Measurements from ENCODE around the gene OR2G3. TPM values are rescaled to one million over a fixed set of nuclear protein-coding genes. Genes with fewer than 3 reads are reported as not detected.

The OR2G3 gene
- total RNA-seq, 1 donor from 2014 or later = not detected

DNA sequence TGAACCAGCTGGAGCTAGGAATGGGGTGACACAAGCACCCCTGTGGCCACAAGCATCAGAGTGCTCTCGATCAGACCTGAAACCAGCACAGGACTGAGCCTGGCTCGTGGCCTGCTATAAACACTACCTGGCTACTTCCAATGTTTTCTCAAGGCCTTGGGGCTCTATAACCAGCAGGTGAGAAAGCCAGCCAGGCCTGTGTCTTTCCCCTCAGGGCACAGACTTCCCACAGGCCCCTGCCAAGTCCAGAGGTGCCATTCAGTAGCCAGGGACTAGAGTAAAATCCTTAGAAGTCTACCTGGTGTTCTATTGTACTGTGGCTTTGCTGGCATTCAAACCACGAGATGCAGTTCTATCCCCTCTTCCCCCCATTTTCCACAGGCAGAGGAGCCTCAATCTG lies 22.6 kb downstream of the OR2G3 start:
- no peaks in the 10 kb centered on the region for H3K36me3 Mint-ChIP-seq
- Histone ChIP-seq H3K9ac (no peak overlapping the region), H3K4me1 (no peaks in the 10 kb centered on the region), H3K4me2 (no peak overlapping the region), H3K9me3 (ENCODE audit: low read depth) (no peaks in the 10 kb centered on the region), H3K27ac (no peak overlapping the region), H3K4me3 (no peak overlapping the region), H3K27me3 (no peaks in the 10 kb centered on the region), H3K36me3 (no peaks in the 10 kb centered on the region), H2AFZ (replicated peaks) (no peak overlapping the region), H3K79me2 (ENCODE audit: low read depth) (no peaks in the 10 kb centered on the region), H4K20me1 (ENCODE audit: low read depth) (no peaks in the 10 kb centered on the region), H3F3A (ENCODE audit: low read depth) (no peaks in the 10 kb centered on the region)
- TF ChIP-seq EZH2phosphoT487 (IDR thresholded peaks at IDR 0.05) (no peak), EZH2 (IDR thresholded peaks at IDR 0.05) (no peak)
- H3K4me3 Mint-ChIP-seq = no peak overlapping the region
- H3K27me3 Mint-ChIP-seq (ENCODE audit: insufficient read depth, low read depth) = no peaks in the 10 kb centered on the region
- H3K27ac Mint-ChIP-seq = no peak overlapping the region
- no peak for DNase-seq (ENCODE audit: low spot score)
- peaks cover 16% of the 10 kb centered on the region for H3K9me3 Mint-ChIP-seq
- no peaks in the 10 kb centered on the region for H3K4me1 Mint-ChIP-seq

DNA sequence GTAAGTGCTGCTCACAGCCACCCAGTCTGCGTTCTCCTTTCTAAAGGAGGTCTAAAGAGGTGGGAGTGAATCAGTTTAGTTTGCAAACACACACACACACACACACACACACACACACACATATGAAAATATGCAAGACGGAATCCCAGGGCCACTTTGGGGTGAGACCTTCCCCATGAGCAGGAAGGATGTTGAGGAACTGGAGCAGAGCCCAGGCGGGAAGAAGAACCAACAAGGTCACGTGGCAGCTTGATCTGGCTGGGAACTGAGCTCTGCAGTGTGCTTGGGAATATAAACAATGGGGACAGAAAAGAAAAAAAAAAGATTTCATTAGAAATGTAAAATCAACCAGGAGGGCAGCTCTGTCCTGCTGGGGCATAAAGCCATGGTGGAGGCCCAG lies 32.6 kb downstream of the OR2G3 start:
- Mint-ChIP-seq H3K27me3 (ENCODE audit: insufficient read depth, low read depth) (peaks cover 6% of the 10 kb centered on the region), H3K27ac (no peak overlapping the region), H3K4me1 (peaks cover 3% of the 10 kb centered on the region), H3K4me3 (no peak overlapping the region), H3K9me3 (peaks cover 22% of the 10 kb centered on the region), H3K36me3 (no peaks in the 10 kb centered on the region)
- H4K20me1 ChIP-seq (ENCODE audit: low read depth) = no peaks in the 10 kb centered on the region
- no peak overlapping the region for H3K4me2 ChIP-seq
- no peak overlapping the region for H3K9ac ChIP-seq
- no peaks in the 10 kb centered on the region for H3K4me1 ChIP-seq
- H2AFZ ChIP-seq (replicated peaks) = no peak overlapping the region
- H3K36me3 ChIP-seq = no peaks in the 10 kb centered on the region
- H3K27me3 ChIP-seq = peaks cover 15% of the 10 kb centered on the region
- no peaks in the 10 kb centered on the region for H3K9me3 ChIP-seq (ENCODE audit: low read depth)
- no peaks in the 10 kb centered on the region for H3K79me2 ChIP-seq (ENCODE audit: low read depth)
- H3K4me3 ChIP-seq = no peak overlapping the region
- no peak for DNase-seq (ENCODE audit: low spot score)
- no peak for TF ChIP-seq EZH2phosphoT487 (IDR thresholded peaks at IDR 0.05)
- no peak for TF ChIP-seq EZH2 (IDR thresholded peaks at IDR 0.05)
- TF ChIP-seq, protein P1, sequence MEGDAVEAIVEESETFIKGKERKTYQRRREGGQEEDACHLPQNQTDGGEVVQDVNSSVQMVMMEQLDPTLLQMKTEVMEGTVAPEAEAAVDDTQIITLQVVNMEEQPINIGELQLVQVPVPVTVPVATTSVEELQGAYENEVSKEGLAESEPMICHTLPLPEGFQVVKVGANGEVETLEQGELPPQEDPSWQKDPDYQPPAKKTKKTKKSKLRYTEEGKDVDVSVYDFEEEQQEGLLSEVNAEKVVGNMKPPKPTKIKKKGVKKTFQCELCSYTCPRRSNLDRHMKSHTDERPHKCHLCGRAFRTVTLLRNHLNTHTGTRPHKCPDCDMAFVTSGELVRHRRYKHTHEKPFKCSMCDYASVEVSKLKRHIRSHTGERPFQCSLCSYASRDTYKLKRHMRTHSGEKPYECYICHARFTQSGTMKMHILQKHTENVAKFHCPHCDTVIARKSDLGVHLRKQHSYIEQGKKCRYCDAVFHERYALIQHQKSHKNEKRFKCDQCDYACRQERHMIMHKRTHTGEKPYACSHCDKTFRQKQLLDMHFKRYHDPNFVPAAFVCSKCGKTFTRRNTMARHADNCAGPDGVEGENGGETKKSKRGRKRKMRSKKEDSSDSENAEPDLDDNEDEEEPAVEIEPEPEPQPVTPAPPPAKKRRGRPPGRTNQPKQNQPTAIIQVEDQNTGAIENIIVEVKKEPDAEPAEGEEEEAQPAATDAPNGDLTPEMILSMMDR (IDR thresholded peaks at IDR 0.05) = no peak
- no peaks in the 10 kb centered on the region for H3F3A ChIP-seq (ENCODE audit: low read depth)
- no peak overlapping the region for H3K27ac ChIP-seq

DNA sequence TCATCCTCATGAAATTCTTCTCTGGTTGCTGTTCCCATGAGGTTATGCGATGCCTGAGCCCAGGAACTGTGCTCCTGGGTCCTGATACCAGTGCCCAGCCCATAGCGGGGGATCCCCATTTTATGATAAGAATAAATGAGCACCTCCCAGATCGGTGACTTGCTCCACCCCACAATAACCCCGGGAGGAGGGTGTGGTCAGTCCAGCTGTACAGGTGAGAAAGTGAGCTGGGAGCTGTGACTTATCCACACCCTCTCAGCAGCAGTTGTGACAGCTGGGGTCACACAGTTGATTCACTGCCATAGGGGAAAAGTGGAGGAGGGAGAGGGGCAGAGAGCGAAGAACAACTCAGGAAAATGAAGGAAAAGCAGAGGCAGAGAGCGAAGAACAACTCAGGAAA lies 33.4 kb downstream of the OR2G3 start:
- TF ChIP-seq, protein P1 (IDR thresholded peaks at IDR 0.05) = no peak
- TF ChIP-seq EZH2 (IDR thresholded peaks at IDR 0.05) (no peak), EZH2phosphoT487 (IDR thresholded peaks at IDR 0.05) (no peak)
- H3F3A ChIP-seq (ENCODE audit: low read depth) = no peaks in the 10 kb centered on the region
- no peaks in the 10 kb centered on the region for H4K20me1 ChIP-seq (ENCODE audit: low read depth)
- no peaks in the 10 kb centered on the region for H3K79me2 ChIP-seq (ENCODE audit: low read depth)
- H3K27me3 ChIP-seq = peaks cover 15% of the 10 kb centered on the region
- H3K4me1 ChIP-seq = no peaks in the 10 kb centered on the region
- H3K36me3 ChIP-seq = no peaks in the 10 kb centered on the region
- no peaks in the 10 kb centered on the region for H3K9me3 ChIP-seq (ENCODE audit: low read depth)
- H3K27ac Mint-ChIP-seq = no peak overlapping the region
- no peak overlapping the region for H2AFZ ChIP-seq (replicated peaks)
- no peak overlapping the region for H3K9ac ChIP-seq
- no peaks in the 10 kb centered on the region for H3K36me3 Mint-ChIP-seq
- H3K27ac ChIP-seq = no peak overlapping the region
- peaks cover 3% of the 10 kb centered on the region for H3K4me1 Mint-ChIP-seq
- peaks cover 22% of the 10 kb centered on the region for H3K9me3 Mint-ChIP-seq
- no peak overlapping the region for H3K4me3 Mint-ChIP-seq
- peaks cover 6% of the 10 kb centered on the region for H3K27me3 Mint-ChIP-seq (ENCODE audit: insufficient read depth, low read depth)
- H3K4me2 ChIP-seq = no peak overlapping the region
- no peak for DNase-seq (ENCODE audit: low spot score)
- no peak overlapping the region for H3K4me3 ChIP-seq

DNA sequence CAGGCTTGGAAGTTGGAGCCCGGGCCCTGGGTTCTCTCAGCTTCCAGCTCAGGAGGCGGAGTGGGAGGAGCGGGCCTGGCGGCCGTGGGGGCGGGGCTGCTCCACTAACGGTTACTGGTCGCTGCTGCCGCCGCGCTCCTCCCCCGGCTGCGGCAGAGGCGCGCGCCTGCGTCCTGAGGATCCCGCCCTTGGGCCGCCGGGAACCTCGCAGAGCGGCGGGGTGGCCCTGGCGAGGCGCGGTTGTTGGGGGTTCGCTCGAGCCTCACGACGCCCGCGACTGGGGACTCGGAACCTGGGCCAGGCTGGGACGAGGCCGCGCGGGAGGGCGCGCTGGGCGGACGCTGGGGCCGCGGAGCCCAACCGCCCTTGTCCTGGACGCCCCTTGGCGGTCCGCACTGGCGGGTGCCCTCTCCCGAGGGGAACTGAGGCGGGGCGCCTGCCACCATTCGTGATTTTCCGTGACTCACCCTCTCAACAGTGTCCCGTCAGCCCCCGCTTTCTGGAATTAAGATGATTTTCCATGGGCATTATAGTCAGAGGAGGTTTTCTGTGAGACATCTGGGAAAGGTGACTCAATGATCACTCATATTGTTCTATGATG lies 34.1 kb downstream of the OR2G3 start:
- H2AFZ ChIP-seq (replicated peaks) = no peak overlapping the region
- no peak overlapping the region for H3K4me3 Mint-ChIP-seq
- H4K20me1 ChIP-seq (ENCODE audit: low read depth) = no peaks in the 10 kb centered on the region
- no peak overlapping the region for H3K27ac Mint-ChIP-seq
- H3F3A ChIP-seq (ENCODE audit: low read depth) = no peaks in the 10 kb centered on the region
- H3K4me1 Mint-ChIP-seq = peaks cover 3% of the 10 kb centered on the region
- H3K4me2 ChIP-seq = no peak overlapping the region
- TF ChIP-seq EZH2phosphoT487 (IDR thresholded peaks at IDR 0.05) (no peak), EZH2 (IDR thresholded peaks at IDR 0.05) (no peak)
- TF ChIP-seq, protein P1 (IDR thresholded peaks at IDR 0.05) = no peak
- H3K9ac ChIP-seq = no peak overlapping the region
- H3K9me3 ChIP-seq (ENCODE audit: low read depth) = no peaks in the 10 kb centered on the region
- H3K36me3 ChIP-seq = no peaks in the 10 kb centered on the region
- no peak overlapping the region for H3K27ac ChIP-seq
- peaks cover 15% of the 10 kb centered on the region for H3K27me3 ChIP-seq
- no peaks in the 10 kb centered on the region for H3K4me1 ChIP-seq
- H3K36me3 Mint-ChIP-seq = no peaks in the 10 kb centered on the region
- DNase-seq (ENCODE audit: low spot score) = peak; percentile 80
- H3K9me3 Mint-ChIP-seq = peaks cover 25% of the 10 kb centered on the region
- H3K79me2 ChIP-seq (ENCODE audit: low read depth) = no peaks in the 10 kb centered on the region
- no peak overlapping the region for H3K4me3 ChIP-seq
- H3K27me3 Mint-ChIP-seq (ENCODE audit: insufficient read depth, low read depth) = peaks cover 6% of the 10 kb centered on the region
